ENCODE measurements around the gene HMG20B. TPM values are rescaled to one million over a fixed set of nuclear protein-coding genes. Genes with fewer than 3 reads are reported as not detected.

The HMG20B gene
- polyA plus RNA-seq, 12 donors: 21.8 to 78.3 (median 32.1) TPM; not detected in 1

DNA sequence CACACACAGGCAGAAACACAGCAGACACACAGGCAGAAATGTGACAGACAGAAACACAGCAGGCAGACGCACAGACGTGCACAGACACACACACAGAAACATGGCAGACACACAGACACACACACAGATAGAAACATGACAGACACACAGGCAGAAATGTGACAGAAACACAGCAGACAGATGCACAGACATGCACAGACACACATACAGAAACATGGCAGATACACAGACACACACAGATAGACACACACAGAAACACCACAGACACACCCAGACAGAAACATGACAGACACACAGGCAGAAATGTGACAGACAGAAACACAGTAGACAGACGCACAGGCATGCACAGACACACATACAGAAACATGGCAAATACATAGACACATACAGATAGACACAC is 32.6 kb downstream of the HMG20B start:
- no peak for DNase-seq

DNA sequence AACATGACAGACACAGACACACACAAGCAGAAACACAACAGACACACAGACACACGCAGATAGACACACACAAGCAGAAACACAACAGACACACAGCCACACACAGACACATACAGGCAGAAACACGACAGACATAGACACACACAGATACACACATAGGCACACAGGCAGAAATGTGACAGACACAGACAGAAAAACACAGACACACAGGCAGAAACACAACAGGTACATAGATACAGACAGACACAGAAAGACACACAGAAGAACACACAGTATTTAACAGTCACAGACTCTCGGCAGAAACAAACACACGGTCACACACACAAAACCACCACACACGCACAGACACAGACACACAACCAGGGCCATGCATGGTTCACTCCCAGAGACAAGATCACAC is 33.0 kb downstream of the HMG20B start:
- no peak for DNase-seq

DNA sequence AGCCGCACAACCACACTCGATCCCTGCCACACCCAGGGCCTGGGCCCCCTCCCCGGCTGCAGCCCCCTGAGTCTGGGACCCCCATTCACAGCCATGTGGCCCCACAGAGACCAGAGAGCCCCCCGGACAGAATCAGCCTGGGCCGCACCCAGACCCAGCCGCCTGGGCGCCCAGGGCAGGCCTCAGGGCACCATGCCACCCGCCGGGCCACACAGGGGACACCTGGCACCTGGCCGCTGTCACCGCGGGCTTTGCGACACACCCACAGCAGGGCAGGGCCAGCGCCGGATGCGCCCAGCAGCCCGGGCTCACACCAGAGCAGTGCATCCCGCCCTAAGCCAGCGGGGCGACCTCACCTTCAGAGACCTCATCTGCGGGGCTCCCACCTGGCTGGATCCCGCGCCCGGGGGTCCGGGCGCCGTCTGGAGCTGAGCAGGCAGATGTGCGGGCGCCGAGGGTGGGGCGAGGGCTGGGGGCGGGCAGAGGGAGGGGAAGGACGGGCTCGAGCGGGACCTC is 33.5 kb downstream of the HMG20B start:
- DNase-seq: no peak

DNA sequence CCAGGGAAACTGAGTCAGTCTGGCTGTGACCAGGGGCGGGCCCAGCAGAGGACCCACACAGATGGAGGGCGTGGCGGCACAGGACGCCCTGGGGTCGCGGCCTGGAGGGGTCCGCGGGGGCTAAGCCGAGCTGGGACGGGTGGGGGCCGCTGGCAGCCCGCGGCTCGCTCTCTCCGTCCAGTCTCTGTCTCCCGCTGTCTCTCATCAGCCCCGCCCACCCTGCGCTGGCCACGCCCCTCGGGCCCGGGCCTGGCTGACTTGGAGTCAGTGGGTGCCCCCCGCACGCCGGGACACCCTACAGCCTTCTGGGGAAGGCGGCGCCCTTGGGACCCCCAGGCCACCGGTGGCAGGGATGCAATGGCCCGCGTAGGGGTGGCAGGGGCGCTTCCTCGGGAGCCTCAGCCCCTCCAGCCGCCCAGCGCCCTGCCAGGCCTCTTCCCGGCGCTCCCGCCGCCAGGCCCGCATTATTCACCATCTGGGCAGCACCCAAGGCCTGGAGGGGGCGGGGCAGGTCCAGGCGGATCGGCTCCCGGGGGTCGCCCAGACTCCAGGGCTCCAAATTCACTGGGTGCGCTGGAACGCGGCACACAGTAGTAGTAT is 34.0 kb downstream of the HMG20B start, which contains the start of gene TBXA2R:
Gene TBXA2R, minus strand, starts transcription at position 186 of the 600 bp plus-strand sequence. CDS start 6,241 bp downstream, outside the sequence.
- peak; percentile 51 for DNase-seq

DNA sequence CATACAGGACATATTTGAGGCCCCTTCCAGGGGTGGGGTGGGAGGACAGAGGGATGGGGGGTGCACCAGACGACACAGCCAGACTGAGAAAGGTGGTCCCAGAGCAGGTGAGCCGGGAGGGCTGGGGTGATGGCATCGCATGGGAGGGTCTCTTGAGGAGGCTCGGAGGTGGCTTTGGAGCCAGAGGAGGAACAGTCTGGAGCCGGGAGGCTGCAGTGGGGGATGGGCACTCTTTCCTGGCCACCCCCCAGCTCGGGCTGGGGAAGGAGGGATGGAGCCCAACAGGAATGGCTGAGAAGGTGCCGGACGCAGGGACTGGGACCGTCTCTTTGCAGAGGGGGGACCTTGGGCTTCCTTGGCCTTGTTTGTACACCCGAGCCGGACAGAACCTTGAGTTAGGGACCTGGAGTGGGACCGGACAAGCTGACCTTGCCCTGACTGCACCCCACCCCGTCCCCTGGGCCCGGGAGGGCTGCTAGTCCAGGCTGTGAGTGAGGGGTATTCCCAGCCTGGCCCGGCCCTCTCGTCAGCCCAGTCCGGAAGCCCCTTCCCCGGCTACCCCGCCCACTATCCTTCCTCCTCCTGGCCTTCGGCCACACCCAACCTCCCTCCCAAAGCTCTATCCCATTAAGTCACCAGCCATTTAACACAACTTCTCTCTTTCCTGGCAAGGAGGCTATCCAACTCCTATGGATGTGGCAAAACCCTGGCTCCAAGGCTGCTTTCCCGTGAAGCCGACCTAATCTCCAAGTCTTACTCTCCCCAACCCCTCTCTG is 34.7 kb downstream of the HMG20B start:
- DNase-seq: peak; percentile 35

DNA sequence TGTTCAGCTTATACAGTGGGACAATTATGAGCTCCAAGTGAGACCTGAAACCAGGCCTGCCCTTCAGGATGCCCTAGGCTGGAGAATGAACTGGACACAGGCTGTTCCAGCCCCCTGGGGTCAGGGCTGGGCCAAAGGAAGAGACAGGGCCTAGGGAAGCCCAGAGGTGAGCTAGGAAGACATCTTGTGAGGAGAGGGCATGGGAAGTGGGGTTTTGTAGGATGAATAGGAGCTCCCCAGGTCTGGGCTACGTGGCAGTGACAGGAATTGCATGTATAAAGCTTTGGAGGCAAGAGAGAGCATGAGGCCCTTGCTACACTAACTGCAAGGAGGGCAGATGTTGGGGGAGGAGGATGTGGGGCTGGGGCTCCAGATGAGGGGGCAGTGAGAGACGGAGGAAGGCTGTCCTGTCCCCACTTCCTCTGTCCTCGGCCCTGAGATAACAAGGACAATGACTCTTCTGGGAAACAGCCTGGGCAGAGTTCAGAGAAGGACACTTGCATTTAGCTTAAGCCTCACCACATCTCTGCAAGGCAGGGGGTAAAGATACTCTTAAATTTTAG is 35.4 kb downstream of the HMG20B start:
- DNase-seq: no peak

DNA sequence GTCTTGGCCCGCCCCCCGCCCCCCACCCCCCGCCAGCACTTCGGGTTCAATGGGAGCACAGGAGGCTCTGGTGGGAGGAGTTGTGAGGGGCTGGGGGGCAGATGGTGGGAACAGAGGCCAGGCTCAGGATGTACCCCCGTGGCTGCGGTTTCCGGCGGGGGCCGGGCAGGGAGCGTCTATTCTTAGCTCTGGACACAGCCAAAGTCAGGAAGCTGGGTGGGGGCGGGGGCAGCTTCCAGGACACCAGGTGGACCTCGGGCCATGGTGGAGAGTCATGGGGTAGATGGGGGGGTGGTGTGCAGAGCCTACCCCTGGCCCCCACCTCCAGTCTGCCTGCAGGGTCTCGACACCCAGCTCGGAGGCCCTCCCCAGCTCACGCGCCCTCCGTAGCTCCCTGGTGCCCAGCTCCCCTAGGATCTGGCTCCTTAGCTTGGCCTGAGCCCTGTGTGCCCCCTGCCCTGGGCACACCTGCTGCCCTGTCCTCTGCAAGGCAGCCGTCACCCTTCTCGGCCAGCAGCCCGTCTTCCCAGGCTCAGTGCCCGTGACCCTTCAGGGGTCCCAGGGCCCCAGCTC is 36.1 kb downstream of the HMG20B start:
- DNase-seq: no peak

DNA sequence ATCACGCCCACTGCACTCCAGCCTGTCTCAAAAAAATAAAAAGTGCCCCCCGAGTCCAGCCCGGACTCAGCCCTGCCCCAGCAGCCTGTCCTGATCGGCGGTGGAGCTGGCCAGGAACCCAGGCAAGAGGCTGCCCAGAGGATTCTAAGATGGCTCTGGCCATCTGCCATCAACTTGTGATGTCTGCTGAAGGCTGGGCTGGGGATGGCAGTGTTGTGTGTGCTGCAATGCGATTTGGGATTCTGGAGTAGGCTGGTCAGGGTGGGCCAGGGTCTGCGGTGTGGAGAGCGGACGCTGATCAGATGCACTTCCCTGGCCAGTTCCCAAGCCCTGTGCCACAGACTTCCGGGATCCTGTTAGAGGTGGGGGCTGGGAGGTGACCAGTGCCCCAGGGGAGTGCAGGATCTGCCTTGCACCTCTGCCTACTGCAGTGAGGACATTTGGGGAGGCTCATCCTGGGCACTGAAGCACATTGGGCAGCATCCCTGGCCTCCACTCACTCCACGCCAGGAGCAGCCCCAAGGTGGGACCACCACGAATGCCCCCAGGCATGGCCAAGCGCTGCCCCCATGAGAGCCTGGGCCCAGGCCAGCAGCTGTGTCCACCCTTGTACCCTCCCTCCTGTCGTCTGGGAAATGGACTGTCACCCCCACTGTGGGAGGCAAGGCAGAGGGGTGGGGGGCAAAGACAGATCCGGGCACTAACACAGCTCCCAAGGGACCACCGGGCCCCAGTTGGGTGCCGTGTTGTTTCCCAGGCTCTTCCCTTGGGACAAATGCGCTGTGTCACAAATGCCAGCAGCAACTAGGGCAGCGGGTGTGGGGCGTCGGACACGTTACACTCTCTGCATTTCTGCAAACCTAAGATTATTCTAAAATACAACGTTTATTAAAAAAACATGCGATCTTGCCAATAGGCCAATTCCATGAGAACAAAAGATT is 37.3 kb downstream of the HMG20B start:
- no peak for DNase-seq

DNA sequence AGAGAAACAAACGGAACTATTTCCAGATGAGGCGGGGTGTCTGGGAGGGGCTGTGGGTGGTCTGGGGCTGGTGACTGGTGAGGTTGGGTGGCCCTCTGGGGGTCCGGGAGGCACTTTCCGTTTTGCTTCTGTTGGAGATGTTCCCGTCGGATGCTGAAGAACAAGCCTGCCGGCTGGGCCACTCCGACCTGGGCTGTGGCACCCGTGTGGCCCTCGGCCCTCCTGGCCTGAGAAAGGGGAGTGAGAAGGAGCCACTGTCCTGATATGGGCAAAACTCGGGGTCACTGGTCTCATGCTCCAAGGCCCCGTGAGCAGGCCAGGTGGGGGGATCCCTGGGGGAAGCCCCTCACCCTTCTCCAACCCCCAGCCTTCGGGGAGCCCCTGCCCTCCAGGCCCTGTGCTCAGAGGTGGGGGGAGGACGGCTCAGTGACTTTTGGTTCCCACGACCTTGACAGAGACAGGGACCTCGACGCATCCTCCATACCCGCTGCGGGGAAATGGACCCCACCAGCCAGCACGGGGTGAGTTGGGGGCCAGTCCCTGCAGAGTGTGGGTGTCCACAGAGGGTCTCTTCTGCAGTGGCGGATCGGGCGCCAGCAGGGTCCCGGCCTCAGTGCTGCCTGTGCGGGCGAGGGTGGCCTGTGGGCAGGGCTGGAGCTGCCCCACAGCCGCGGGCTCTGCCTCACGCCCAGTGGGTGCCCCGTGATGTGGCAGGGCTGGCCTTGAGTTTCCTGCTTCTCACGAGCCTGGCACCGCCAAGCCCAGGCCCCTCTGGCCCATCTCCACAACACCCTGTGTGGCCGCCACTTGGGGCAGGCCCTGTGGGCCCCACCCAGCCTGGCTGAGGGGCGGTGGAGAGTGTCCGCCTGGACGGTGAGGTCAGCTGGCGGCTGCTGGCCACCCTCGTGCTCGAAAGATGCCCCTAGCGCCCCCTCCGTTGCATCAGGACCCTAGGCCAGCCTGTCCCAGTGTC is 38.3 kb downstream of the HMG20B start:
- no peak for DNase-seq

DNA sequence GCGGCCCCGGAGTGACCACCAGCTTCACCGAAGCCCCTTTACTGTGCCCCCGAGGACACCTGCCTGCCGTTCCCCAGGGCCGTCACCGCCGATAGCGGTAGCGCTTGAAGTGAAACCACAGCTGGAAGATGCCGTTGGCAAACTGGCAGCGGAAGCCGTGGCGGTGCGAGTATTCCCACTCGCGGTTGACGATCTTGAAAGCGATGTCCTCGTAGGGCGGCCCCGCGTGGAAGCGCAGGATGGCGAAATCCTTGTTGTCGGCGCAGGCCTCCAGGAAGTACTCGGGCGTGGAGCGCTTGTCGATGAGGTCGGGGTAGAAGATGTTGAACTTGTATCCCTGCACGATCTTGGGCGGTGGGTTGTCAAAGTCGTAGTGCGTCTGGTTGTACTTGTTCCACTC is 39.1 kb downstream of the HMG20B start:
- no peak for DNase-seq

DNA sequence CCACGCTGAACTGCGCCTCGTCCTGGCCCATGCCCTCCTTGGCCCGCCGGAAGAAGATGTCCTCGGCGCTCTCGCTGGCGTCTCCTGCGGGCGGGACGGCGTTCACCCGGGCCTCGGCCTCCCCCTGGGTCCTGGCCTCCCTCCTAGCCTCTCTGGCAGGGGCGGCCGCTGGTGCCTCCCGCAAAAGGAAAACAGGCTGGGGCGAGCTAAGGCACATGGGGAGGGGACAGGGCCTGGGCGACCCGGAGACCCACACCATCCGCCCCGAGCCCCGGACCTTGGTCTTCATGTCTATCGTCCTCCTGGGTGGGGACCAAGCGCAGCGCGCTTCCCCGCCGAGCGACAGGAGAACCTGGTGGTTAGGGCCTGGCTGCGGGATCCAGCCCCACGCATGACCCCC is 39.6 kb downstream of the HMG20B start:
- DNase-seq: no peak

DNA sequence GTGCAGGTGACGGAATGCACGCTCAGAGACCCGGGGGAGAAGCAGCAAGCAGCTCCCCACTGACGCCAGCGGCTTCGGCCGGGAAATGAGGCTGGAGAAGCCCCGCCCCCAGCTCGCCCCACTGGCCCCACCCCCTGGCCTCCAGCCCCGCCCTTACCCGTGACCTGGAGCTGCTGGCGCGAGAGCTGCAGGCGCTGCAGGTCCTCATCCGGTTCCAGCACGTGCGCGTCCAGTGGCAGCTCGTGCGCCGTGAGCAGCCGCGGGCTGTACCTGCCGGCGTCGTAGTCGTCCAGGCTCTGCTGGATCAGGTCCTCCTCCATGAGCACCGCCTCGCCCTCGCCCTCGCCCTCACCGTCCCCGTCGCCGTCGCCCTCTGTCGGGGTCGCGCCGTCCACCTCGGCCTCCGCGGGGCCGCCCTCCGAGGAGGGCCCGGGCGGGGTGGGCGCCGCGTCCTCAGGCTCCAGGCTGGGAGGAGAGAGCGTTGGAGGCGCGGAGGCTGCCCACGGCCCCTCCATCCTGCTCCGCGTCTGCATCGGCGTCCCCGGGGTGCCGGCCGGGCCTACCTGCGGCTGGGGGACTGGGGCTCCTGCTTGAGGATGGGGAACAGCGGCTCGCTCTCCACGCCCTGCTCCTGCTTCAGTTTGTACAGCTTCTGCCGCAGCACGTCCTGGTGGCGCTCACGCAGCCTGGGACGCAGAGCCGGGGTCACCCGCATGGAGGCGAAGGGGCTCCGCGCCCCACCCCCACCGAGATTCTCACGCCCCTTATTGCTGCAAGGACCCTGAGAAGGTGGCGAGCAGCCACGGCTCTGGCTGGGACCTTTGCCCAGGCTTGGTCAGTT is 40.4 kb downstream of the HMG20B start:
- DNase-seq: no peak

DNA sequence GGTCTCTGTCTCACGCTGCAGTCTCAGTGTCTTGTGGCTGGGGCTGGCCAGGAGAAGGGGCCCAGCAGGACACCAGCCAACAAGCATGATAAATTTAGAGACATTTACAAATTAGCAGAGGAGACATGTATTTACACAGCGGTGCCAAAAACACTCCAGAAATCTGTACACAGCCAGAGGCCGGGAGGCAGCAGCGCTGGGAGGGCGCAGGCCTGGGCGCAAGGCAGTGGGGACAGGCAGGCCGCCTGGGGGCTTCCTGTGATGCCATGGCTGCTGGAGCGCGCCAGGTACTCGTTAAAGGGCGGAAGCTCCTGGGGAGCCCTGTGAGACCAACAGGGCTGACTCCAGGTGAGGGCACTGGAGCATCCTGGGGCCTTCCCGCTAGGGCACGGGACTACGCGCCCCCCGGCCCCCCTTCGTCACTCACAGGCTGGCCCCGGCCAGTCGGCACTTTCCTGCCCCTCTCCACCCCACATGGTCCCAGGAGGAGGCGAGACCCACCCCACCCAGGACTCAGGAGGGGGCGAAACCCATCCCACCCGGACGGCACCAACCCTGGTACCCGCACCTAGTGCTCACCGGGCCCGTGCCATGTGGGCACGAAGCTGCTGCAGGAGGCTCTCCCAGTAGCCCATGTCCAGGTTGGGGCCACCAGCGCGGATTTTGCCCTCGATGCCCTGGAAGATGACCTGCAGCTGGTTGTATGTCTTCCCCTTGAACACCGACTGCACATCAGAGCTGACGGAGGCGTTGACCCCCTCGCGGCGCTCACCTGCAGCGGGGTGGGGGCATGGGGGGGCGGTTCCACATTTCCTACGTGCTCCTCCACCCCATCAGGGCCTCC is 41.3 kb downstream of the HMG20B start:
- DNase-seq: no peak

DNA sequence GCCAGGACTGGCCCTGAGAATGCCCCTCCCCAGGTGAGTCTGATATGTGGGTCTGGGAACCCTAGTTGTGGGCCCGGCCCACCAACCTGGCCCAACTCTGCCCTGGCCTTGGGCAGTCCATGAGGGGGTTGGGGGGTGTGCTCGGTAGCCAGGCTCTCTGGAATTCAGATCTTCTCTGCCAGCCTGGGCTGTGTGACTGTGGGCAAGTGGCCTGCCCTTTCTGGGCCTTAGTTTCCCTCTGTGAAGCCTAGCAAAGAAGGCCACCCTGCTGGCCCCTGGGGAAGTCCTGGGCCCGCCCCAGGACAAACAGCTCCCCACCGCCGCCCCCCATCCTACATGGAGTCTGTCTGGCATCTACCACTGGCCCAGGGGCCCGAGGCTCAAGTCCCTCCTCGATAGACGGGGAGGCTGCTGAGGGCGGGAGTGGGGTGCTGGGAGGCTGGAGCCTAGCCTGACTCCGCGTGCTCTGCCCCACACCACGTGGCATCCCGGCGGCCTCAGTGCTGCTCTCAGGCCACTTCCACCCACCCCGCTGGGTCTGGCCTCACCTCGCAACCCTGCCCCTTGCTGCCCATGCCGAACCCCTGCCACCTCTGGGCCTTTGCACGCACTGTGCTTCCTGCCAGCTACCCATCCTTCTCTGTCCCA is 42.2 kb downstream of the HMG20B start:
- no peak for DNase-seq

DNA sequence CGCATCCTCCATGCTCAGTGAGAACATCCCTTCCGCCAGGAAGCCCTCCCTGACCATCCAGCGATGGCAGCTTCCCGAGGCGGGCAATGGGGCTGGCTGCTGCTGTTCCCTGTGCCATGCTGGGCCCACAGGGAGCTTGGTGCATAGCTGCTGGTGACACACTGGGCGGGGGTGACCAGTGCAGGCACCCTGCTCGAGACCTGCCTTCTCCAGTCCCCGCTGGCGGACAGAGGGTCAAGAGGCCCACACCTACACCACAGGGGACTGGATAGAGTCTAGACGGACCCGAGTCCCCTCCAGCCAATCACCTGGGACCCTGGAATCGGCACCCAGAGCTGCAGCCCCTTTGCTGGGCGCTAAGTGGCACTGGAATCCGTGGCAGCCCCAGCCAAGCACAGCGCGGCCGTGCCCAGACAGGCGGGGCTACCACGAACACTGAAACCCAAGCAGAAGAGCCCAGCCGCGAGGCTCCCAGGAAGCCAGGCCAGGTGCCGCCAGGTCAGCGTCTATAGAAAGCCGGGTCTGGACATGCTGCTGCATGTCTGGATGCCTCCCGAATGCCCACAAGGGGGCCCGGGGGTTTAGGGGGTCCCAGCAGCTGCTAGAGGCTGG is 42.9 kb downstream of the HMG20B start:
- no peak for DNase-seq

DNA sequence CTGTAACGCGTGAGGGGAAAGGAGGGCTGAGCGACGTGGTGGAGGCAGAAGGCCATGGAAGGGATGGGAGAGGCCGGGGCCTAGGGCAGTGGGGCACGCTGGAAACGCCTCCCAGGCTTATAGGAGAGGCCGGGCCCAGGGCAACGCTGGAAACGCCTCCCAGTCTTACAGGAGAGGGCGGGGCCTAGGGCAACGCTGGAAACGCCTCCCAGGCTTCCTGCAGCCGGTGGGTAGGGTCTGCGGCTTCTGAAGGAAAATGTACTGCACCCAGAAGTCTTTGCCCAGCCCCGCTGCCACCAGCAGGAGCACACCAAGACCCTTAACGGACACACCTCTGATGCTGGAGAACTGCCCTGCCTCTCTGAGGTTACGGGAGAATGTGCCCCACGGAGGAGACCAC is 44.7 kb downstream of the HMG20B start:
- no peak for DNase-seq

DNA sequence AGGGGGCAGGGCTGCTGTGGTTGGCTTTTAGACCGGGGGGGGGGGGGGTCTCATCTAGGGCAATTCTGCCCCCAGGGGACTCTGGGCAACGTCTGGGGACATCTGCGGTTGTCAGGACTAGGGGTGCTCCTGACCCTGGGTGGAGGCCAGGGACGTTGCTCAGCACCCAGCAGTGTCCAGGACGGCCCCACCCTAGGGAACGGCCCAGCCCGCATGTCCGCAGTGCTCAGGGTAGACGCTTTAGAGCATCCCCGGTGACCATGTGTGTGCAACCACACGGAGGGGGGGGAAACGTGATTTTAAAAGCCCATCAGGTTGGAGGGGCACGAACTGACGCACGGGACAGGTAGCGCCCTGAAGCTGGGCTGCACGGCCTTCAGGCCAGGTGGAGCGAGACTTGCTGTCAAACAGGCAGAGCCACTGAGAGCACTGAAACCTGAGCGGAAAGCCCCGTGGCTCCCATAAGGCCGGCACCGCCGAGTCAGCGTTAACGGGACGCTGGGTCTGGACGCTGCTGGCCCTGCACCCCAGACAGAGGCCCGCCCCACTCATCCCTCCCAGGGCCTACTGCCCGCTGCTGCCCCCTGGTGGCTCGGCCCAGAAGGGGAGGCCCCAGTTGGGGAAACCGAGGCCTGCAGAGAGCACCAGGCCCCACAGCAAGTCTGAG is 45.5 kb downstream of the HMG20B start:
- peak; percentile 61 for DNase-seq

Data from muscle of arm (tissue), 12 donors.